DMS 273 treated with DMSO at 0.1 percent for 48 hours (cell line): ENCODE measurements around the gene USO1.
"Not testable (repeated sequence)": the region's sequence is repeated elsewhere in the genome, so short reads cannot be mapped to it uniquely, and the experiment has no call there.

Source experiments
- DNase-seq: peaks from one replicate; lab custom pipeline; 2025; lab: John Stamatoyannopoulos, UW

The USO1 gene

GRCh38 chr4:75724066-75724866, at the start of gene USO1:
USO1 (plus strand) TSS chr4:75724577; CDS start chr4:75724820, 243 bp downstream.
- DNase-seq: peak; percentile 91

- no peak for DNase-seq
Measured at GRCh38 chr4:75675004-75675531, 49.3 kb upstream of the USO1 start.

GRCh38 chr4:75678473-75678872, 45.9 kb upstream of the USO1 start:
- no peak for DNase-seq

GRCh38 chr4:75678965-75679364, 45.4 kb upstream of the USO1 start:
- DNase-seq: no peak

GRCh38 chr4:75679876-75680575, 44.4 kb upstream of the USO1 start:
- DNase-seq: no peak

- DNase-seq: no peak
Measured at GRCh38 chr4:75683482-75684155, 40.8 kb upstream of the USO1 start.

- DNase-seq: no peak
Measured at GRCh38 chr4:75685546-75686189, 38.7 kb upstream of the USO1 start.

GRCh38 chr4:75686346-75686745, 38.0 kb upstream of the USO1 start:
- no peak for DNase-seq

- DNase-seq: not testable (repeated sequence)
Measured at GRCh38 chr4:75687125-75687524, 37.3 kb upstream of the USO1 start.

- not testable (repeated sequence) for DNase-seq
Measured at GRCh38 chr4:75692066-75692465, 32.3 kb upstream of the USO1 start.

- DNase-seq: no peak
Measured at GRCh38 chr4:75696071-75696470, 28.3 kb upstream of the USO1 start.

GRCh38 chr4:75696581-75696980, 27.8 kb upstream of the USO1 start:
- DNase-seq: no peak

GRCh38 chr4:75698162-75698962, 26.0 kb upstream of the USO1 start:
- no peak for DNase-seq

- DNase-seq: no peak
Measured at GRCh38 chr4:75698963-75699228, 25.5 kb upstream of the USO1 start.

GRCh38 chr4:75699299-75699698, 25.1 kb upstream of the USO1 start:
- no peak for DNase-seq

- no peak for DNase-seq
Measured at GRCh38 chr4:75702919-75703411, 21.4 kb upstream of the USO1 start.

- DNase-seq: no peak
Measured at GRCh38 chr4:75705198-75705977, 19.0 kb upstream of the USO1 start.

GRCh38 chr4:75708218-75708691, 16.1 kb upstream of the USO1 start:
- no peak for DNase-seq

GRCh38 chr4:75710246-75710645, 14.1 kb upstream of the USO1 start:
- DNase-seq: no peak

GRCh38 chr4:75714011-75714410, 10.4 kb upstream of the USO1 start:
- no peak for DNase-seq
